IMR-90 (cell line): ENCODE results near the gene FSTL5. TPM values are rescaled to one million over a fixed set of nuclear protein-coding genes. Genes with fewer than 3 reads are reported as not detected.

Experiments
- ATAC-seq: fragments of 200-7000 bp; cut with Tn5 transposase; 2 replicates; pipeline ENCODE4 v1.9.1; 2020; ENCODE audit warnings: low read depth, mild to moderate bottlenecking, moderate library complexity
- BruUV-seq: library from RNA; stranded (reverse); fragments of 400-500 nt; replicated peaks from 2 replicates; lab custom pipeline; 2021; lab: Mats Ljungman, UMichigan
- CTCF ChIA-PET: fragments of 300-600 bp; formaldehyde crosslinking; extraction: SDS; loops from one replicate; lab custom pipeline; 2021; ENCODE audit warnings: antibody characterized with exemption; lab: Yijun Ruan, JAX
- POLR2A ChIA-PET: fragments of 300-600 bp; sonication (Branson Sonifier 250); formaldehyde crosslinking; loops from one replicate; lab custom pipeline; 2022; ENCODE audit warnings: antibody characterized with exemption; ENCODE audit not compliant: unreplicated experiment; lab: Charles Lee
- DNase-seq: peaks from one replicate; pipeline ENCODE4 v3.0.0; 2013
- H2AFZ ChIP-seq: replicated peaks from 2 replicates; pipeline ENCODE3; 2013; ENCODE audit warnings: low read length, mild to moderate bottlenecking; ENCODE audit not compliant: poor library complexity
- H2AK5ac ChIP-seq: 2 replicates; pipeline ENCODE4 v1.6.1; 2013; ENCODE audit warnings: low read depth, low read length, inconsistent platforms
- H2AK9ac ChIP-seq: replicated peaks from 2 replicates; pipeline ENCODE3; 2013; ENCODE audit warnings: mild to moderate bottlenecking, low read depth, low read length, moderate library complexity; ENCODE audit not compliant: poor library complexity
- H2BK120ac ChIP-seq: 2 replicates; pipeline ENCODE4 v1.6.1; 2013; ENCODE audit warnings: low read depth, low read length, inconsistent platforms
- H2BK15ac ChIP-seq: 3 replicates; pipeline ENCODE4 v1.6.1; 2013; ENCODE audit warnings: low read depth, low read length, inconsistent platforms
- H2BK20ac ChIP-seq: 2 replicates; pipeline ENCODE4 v1.6.1; 2013; ENCODE audit warnings: low read depth, mild to moderate bottlenecking, inconsistent platforms, low read length, moderate library complexity
- H2BK5ac ChIP-seq: 2 replicates; pipeline ENCODE4 v1.6.1; 2013; ENCODE audit warnings: mild to moderate bottlenecking, low read depth, low read length, inconsistent platforms; ENCODE audit not compliant: poor library complexity, severe bottlenecking
- H3K14ac ChIP-seq: replicated peaks from 2 replicates; pipeline ENCODE4 v1.6.1; 2013; ENCODE audit warnings: low read depth, low read length, inconsistent platforms
- H3K18ac ChIP-seq: 2 replicates; pipeline ENCODE4 v1.6.1; 2013; ENCODE audit warnings: low read depth, low read length, control low read depth
- H3K23ac ChIP-seq: 2 replicates; pipeline ENCODE4 v1.6.1; 2013; ENCODE audit warnings: low read depth, low read length, inconsistent platforms
- H3K27ac ChIP-seq: 2 replicates; pipeline ENCODE4 v1.5.1; 2013; ENCODE audit warnings: mild to moderate bottlenecking, control low read depth, low read length; ENCODE audit not compliant: insufficient read depth
- H3K27me3 ChIP-seq: 2 replicates; pipeline ENCODE4 v1.6.1; 2013; ENCODE audit warnings: low read length; ENCODE audit not compliant: control insufficient read depth, insufficient read depth
- H3K36me3 ChIP-seq: 2 replicates; pipeline ENCODE4 v1.6.1; 2013; ENCODE audit warnings: low read length, mixed read lengths; ENCODE audit not compliant: control insufficient read depth, insufficient read depth
- H3K4ac ChIP-seq: 2 replicates; pipeline ENCODE4 v1.6.1; 2013; ENCODE audit warnings: low read depth, low read length, inconsistent platforms
- H3K4me1 ChIP-seq: 2 replicates; pipeline ENCODE4 v1.6.1; 2013; ENCODE audit warnings: low read length, mixed read lengths; ENCODE audit not compliant: control insufficient read depth, insufficient read depth
- H3K4me2 ChIP-seq: 2 replicates; pipeline ENCODE4 v1.6.1; 2013; ENCODE audit warnings: low read depth, mild to moderate bottlenecking, control low read depth, low read length, moderate library complexity
- H3K4me3 ChIP-seq: 2 replicates; pipeline ENCODE4 v1.5.1; 2013; ENCODE audit warnings: low read depth, mild to moderate bottlenecking, control low read depth, low read length, moderate library complexity; ENCODE audit not compliant: insufficient read depth
- H3K56ac ChIP-seq: 2 replicates; pipeline ENCODE4 v1.6.1; 2013; ENCODE audit warnings: low read length, inconsistent platforms; ENCODE audit not compliant: insufficient read depth; ENCODE audit errors: extremely low read depth
- H3K79me1 ChIP-seq, 2 experiments: 2 replicates each; pipeline ENCODE4 v1.6.1; 2013; ENCODE audit warnings: low read length in 2 of 2, inconsistent platforms in 1 of 2, low read depth in 1 of 2
- H3K9ac ChIP-seq: 2 replicates; pipeline ENCODE4 v1.6.1; 2013; ENCODE audit warnings: low read depth, low read length, control low read depth
- H3K9me1 ChIP-seq: 2 replicates; pipeline ENCODE4 v1.6.1; 2013; ENCODE audit warnings: low read length, inconsistent platforms; ENCODE audit not compliant: insufficient read depth
- H3K9me3 ChIP-seq: 2 replicates; pipeline ENCODE4 v1.6.1; 2013; ENCODE audit warnings: low read length; ENCODE audit not compliant: control insufficient read depth, insufficient read depth
- H4K20me1 ChIP-seq: 2 replicates; pipeline ENCODE4 v1.6.1; 2013; ENCODE audit warnings: low read length, inconsistent platforms; ENCODE audit not compliant: insufficient read depth
- H4K5ac ChIP-seq: 2 replicates; pipeline ENCODE4 v1.6.1; 2013; ENCODE audit warnings: mild to moderate bottlenecking, low read depth, low read length, control low read depth
- H4K8ac ChIP-seq, 2 experiments: 2 replicates each; pipeline ENCODE4 v1.6.1; 2013; ENCODE audit warnings: low read depth in 2 of 2, low read length in 2 of 2, control low read depth in 1 of 2, inconsistent platforms in 1 of 2
- H4K91ac ChIP-seq: 2 replicates; pipeline ENCODE4 v1.6.1; 2013; ENCODE audit warnings: low read depth, low read length, inconsistent platforms; ENCODE audit not compliant: insufficient read depth
- BHLHE40 ChIP-seq: fragments of 150-350 bp; IDR thresholded peaks from 2 replicates; pipeline ENCODE4 v1.6.1; 2016; ENCODE audit warnings: mild to moderate bottlenecking, low read depth, low read length
- CEBPB ChIP-seq: IDR thresholded peaks from 2 replicates; pipeline ENCODE4 v1.6.1; 2012; ENCODE audit warnings: low read depth, low read length, improper control_type of control experiment
- FOS ChIP-seq: fragments of 150-350 bp; IDR thresholded peaks from 2 replicates; pipeline ENCODE4 v1.6.1; 2016; ENCODE audit warnings: low read depth, low read length
- NFE2L2 ChIP-seq: fragments of 150-350 bp; IDR thresholded peaks from 2 replicates; pipeline ENCODE4 v1.6.1; 2016; ENCODE audit warnings: low read depth, mild to moderate bottlenecking, low read length
- WGBS, 2 experiments: methylation state at CpG; one replicate each; pipeline versions ENCODE4 v1.1.5 to v1.1.7; 2013; ENCODE audit warnings: missing lambda C conversion rate in 2 of 2; ENCODE audit not compliant: insufficient read length in 1 of 2; ENCODE audit errors: extremely low coverage in 2 of 2; 5-methylcytosine and 5-hydroxymethylcytosine counted together
- dilution Hi-C: fragments of 300-500 bp; cut with HindIII; formaldehyde crosslinking; loops from one replicate; pipeline ENCODE4 v1.14.3; 2018; ENCODE audit warnings: low sequenced_read_pairs; ENCODE audit not compliant: unreplicated experiment
- in situ Hi-C: fragments of 300-500 bp; cut with MboI; formaldehyde crosslinking; loops from 3 replicates; pipeline ENCODE4 v1.14.3; 2019; ENCODE audit warnings: low sequenced_read_pairs, inconsistent platforms, mixed read lengths
- intact Hi-C: fragments of 100-400 bp; cut with micrococcal nuclease; formaldehyde crosslinking; loops from 2 replicates; pipeline ENCODE4 v1.10.0; 2022
- polyA plus RNA-seq, 3 experiments: library from polyadenylated mRNA; depleted of rRNA; stranded (reverse); fragments of >200 nt; gene quantifications; 2 replicates each; pipeline ENCODE4 v1.2.3, GENCODE V29; 2012; ENCODE audit warnings: low replicate concordance in 1 of 3
- total RNA-seq: library from RNA; depleted of rRNA; stranded (reverse); fragments of >200 nt; gene quantifications from 2 replicates; pipeline ENCODE4 v1.2.3, GENCODE V29; 2012

Gene FSTL5
- total and polyA plus RNA-seq, 2 of the 4 experiments (the other 2 are of a cell fraction): under 0.01 TPM; not detected in 1

GRCh38 chr4:161714022-161714751, 449.6 kb downstream of the FSTL5 start:
- Histone ChIP-seq H3K27ac (no peak overlapping the region; the same call in 1 of the 2 replicates), H3K56ac (no peak overlapping the region; the same call in 1 of the 2 replicates), H4K20me1 (no peaks in the 10 kb centered on the region), H3K9ac (no peak overlapping the region), H4K91ac (no peak overlapping the region; the same call in 1 of the 2 replicates), H2BK5ac (peak overlapping the region; percentile 30), H4K5ac (no peak overlapping the region), H2AFZ (no peak overlapping the region), H2BK120ac (0 out of 2 replicates have a peak overlapping the region, but pooled peaks have one; percentile 52), H3K9me3 (no peaks in the 10 kb centered on the region), H3K4me2 (peak overlapping the region; percentile 40), H3K18ac (no peak overlapping the region; the same call in none of the 2 replicates), H2BK15ac (no peak overlapping the region), H2BK20ac (no peak overlapping the region), H3K4me3 (no peak overlapping the region), H2AK5ac (no peak overlapping the region), H2AK9ac (no peak overlapping the region), H3K36me3 (no peaks in the 10 kb centered on the region), H4K8ac (no peak overlapping the region), H3K79me1 (no peaks in the 10 kb centered on the region), H3K23ac (no peak overlapping the region), H3K4ac (no peak overlapping the region), H3K27me3 (no peaks in the 10 kb centered on the region), H3K4me1 (no peaks in the 10 kb centered on the region), H3K14ac (no peak overlapping the region), H3K9me1 (no peaks in the 10 kb centered on the region)
- dilution Hi-C loops: no loop called here
- ATAC-seq (peak; percentile 81), DNase-seq (peak; percentile 91)
- intact Hi-C loops: no loop called here
- in situ Hi-C loops: no loop called here
- TF ChIP-seq FOS (peak; percentile 57; the same call in 1 of the 2 replicates), BHLHE40 (0 out of 2 replicates have a peak, but pooled peaks have one; percentile 7), CEBPB (0 out of 2 replicates have a peak, but pooled peaks have one; percentile 2), NFE2L2 (no peak)
- WGBS, 2 experiments: no CpG with 5 or more reads among the region's 2 CpGs
- ChIA-PET POLR2A (no interaction called here), CTCF (no interaction called here)
- no TSS peak for BruUV-seq
